HT1080 (cell line): ENCODE results near the gene ADRA2B. TPM values are rescaled to one million over a fixed set of nuclear protein-coding genes. Genes with fewer than 3 reads are reported as not detected.
"Not testable (repeated sequence)": the region's sequence is repeated elsewhere in the genome, so short reads cannot be mapped to it uniquely, and the experiment has no call there.

Source experiments
- DNase-seq: peaks from one replicate; pipeline ENCODE4 v3.0.0-alpha.2; 2015; ENCODE audit warnings: low read depth
- total RNA-seq: library from RNA; depleted of rRNA; stranded (reverse); fragments of >200 nt; shearing (Covaris generic); gene quantifications from 2 replicates; pipeline ENCODE4 v1.2.3, GENCODE V29; 2014

The ADRA2B gene
- total RNA-seq, 1 experiment from 2014 or later: not detected

DNA sequence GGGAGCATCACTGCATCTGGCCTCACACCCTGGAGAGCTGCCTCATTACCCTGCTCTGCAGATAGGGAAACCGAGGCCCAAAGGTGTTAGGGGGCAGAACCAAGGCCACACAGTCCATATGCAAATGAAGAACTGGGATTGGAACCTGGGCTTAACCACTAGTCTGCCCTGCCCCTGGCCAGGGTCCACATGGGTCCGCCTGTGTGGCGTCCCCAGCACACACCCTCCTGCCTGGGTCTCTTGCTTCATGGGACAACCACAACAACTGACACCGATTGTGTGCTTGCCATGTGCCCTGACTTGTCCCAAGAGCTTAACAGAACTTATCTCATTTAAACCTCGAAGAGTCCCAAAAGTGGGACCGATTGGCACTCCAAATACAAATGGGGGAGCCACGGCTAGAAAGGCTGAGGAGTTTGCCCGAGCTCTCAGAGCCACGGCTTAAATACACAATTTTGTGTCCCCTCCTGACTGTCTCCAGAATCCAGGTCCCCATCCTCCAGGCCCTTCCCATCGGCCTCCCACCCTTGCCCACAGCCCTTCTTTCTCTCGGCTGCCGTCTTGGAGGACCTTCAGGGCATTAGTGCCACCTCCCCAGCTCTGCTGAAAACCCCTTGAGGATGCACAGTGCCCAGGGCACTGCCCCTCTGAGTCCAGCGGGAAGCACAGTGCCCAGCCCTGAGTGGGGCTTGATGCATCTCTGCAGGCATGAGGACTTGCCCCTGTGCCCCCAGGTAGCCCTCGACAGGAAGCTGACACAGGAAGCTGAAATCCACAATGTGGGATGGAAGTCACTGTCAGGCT lies 34.6 kb upstream of the ADRA2B start:
- no peak for DNase-seq

- DNase-seq: no peak
These were observed 33.8 kb upstream of the ADRA2B start for GRCh38 chr2:96150007-96150640.

GRCh38 chr2:96148410-96149217 lies 32.2 kb upstream of the ADRA2B start:
- DNase-seq: peak; percentile 84

GRCh38 chr2:96147593-96148201 lies 31.3 kb upstream of the ADRA2B start:
- DNase-seq: no peak

- no peak for DNase-seq
These were observed 30.7 kb upstream of the ADRA2B start for GRCh38 chr2:96146881-96147592.

DNA sequence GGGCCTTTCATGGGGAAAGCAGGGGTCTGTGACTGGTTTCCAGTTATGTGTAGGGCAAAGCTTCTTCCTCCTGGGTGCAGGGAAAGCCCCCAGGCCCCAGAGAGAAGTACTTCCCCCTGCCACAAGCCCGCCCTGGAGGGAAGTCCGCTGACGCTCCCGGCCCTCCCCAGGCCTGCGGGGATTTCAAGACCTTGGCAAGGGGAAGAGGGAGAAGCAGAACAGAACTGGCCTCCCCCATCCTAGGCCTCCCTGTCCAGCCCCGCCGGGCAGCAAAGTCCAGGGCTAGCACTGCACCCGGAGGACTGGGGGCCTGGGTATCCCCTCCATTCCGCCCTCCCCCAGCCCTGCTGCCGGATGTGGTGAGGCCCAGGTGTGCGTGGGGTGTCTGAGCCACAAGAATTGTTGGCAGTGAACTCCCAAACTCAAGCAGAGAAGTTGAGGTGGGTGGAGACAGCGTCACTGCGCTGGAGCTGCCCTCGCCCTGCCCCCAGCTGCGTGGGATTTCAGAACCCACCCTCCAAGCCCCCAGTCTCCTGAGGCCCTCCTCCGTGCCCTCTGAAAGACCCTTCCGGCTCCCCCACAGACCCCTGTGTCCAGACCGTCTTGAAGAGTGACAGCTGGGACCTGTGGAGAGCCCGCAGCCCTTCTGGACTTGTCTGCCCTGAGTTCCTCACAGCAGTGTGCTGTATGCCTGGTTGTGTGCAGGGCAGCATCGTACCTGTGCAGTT lies 29.9 kb upstream of the ADRA2B start:
- DNase-seq: no peak

- no peak for DNase-seq
These were observed 29.4 kb upstream of the ADRA2B start for GRCh38 chr2:96145848-96146152.

GRCh38 chr2:96145036-96145847 lies 28.9 kb upstream of the ADRA2B start, which contains the start of gene DUSP2:
Gene DUSP2, minus strand, starts transcription at chr2:96145440. Its CDS starts 86 bp downstream, at chr2:96145354.
- peak; percentile 49 for DNase-seq

- DNase-seq: peak; percentile 10
These were observed 28.2 kb upstream of the ADRA2B start for GRCh38 chr2:96144481-96145035.

GRCh38 chr2:96143848-96144480 lies 27.6 kb upstream of the ADRA2B start:
- DNase-seq: no peak

GRCh38 chr2:96143231-96143847 lies 27.0 kb upstream of the ADRA2B start:
- no peak for DNase-seq

- no peak for DNase-seq
These were observed 26.1 kb upstream of the ADRA2B start for GRCh38 chr2:96142217-96143113.

DNA sequence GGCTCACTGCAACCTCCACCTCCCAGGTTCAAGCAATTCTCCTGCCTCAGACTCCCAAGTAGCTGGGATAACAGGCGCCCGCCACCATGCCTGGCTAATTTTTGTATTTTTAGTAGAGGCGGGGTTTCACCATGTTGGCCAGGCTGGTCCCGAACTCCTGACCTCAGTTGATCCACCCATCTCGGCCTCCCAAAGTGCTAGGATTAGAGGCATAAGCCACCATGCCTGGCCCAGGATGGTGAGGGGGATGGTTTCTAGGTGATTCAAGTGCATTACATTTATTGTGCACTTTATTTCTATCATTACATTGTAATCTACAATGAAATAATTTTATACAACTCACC lies 25.2 kb upstream of the ADRA2B start:
- DNase-seq: not testable (repeated sequence)

GRCh38 chr2:96140941-96141623 lies 24.7 kb upstream of the ADRA2B start:
- no peak for DNase-seq

DNA sequence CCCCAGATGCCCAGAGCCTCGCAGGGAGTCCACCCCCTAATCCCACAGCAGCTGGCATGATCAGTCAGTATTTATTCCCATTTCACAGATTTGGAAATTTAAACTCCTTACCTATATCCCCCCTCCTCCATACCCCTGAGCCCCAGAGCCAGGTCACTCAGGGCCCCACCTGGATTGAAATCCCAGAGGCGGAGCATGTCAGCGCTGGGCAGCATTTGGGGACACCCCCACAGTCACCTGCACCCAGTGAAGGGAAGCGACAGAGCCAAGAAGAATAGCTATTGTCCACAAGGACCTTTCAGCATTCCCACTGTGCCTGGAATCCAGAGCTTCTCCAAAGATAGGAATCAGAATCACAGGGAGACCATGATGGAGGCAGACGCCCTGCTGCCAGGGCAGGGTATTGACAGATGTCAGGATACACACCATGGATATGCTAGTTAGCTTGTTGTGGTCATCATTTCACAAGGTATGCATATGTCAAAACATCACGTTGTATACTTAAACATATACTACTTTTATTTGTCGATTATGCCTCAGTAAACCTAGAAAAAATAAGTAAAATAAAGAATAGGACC lies 22.9 kb upstream of the ADRA2B start:
- no peak for DNase-seq
